Peyer's patch (tissue), 4 donors: ENCODE results near the gene SPC24. TPM values are rescaled to one million over a fixed set of nuclear protein-coding genes. Genes with fewer than 3 reads are reported as not detected.

Experiments
- DNase-seq, 3 donors: peaks; one replicate each; pipeline ENCODE4 v3.0.0-alpha.2; 2017 to 2019
- H3K27ac ChIP-seq, 4 donors: fragments of 200-600 bp; sonication (generic); one replicate each; pipeline ENCODE4 v1.5.1; 2016 to 2019
- H3K27me3 ChIP-seq, 2 donors: fragments of 200-600 bp; sonication (generic); one replicate each; pipeline ENCODE4 v1.5.1; 2019
- H3K36me3 ChIP-seq, 3 donors: fragments of 200-600 bp; sonication (generic); one replicate each; pipeline ENCODE4 v1.5.1; 2016 to 2019
- H3K4me1 ChIP-seq, 4 donors: fragments of 200-600 bp; sonication (generic); one replicate each; pipeline ENCODE4 v1.5.1; 2016 to 2019
- H3K4me3 ChIP-seq, 4 donors: fragments of 200-600 bp; sonication (generic); 1 replicate in 3 of 4; 2 replicates in 1 of 4; pipeline ENCODE4 v1.5.1; 2016 to 2019; ENCODE audit warnings: mild to moderate bottlenecking in 1 of 4
- H3K9me3 ChIP-seq, 4 donors: fragments of 200-600 bp; sonication (generic); one replicate each; pipeline ENCODE4 v1.5.1; 2016 to 2019; ENCODE audit warnings: mild to moderate bottlenecking in 1 of 4
- POLR2A ChIP-seq, 2 donors: fragments of 450-650 bp; IDR thresholded peaks; one replicate each; pipeline ENCODE4 v1.5.1; 2017; ENCODE audit warnings: antibody characterized with exemption in 2 of 2, mild to moderate bottlenecking in 2 of 2, moderate library complexity in 2 of 2
- total RNA-seq, 4 donors: library from RNA; depleted of rRNA; stranded (reverse); fragments of >200 nt; gene quantifications; one replicate each; pipeline ENCODE4 v1.1.0, GENCODE V29; 2016
- TF ChIP-seq, protein P1 (sequence below), 6 experiments: fragments of 450-650 bp in 4 of 6; fragments of 200-600 bp in 2 of 6; sonication (generic) in 1 of 6; IDR thresholded peaks; one replicate each; pipeline ENCODE4 v1.5.1; 2017 to 2019; ENCODE audit warnings: antibody characterized with exemption in 6 of 6, mild to moderate bottlenecking in 3 of 6, moderate library complexity in 1 of 6

The SPC24 gene
- total RNA-seq, 4 donors from 2014 or later: 1.7 to 28.9 (median 8.4) TPM

DNA sequence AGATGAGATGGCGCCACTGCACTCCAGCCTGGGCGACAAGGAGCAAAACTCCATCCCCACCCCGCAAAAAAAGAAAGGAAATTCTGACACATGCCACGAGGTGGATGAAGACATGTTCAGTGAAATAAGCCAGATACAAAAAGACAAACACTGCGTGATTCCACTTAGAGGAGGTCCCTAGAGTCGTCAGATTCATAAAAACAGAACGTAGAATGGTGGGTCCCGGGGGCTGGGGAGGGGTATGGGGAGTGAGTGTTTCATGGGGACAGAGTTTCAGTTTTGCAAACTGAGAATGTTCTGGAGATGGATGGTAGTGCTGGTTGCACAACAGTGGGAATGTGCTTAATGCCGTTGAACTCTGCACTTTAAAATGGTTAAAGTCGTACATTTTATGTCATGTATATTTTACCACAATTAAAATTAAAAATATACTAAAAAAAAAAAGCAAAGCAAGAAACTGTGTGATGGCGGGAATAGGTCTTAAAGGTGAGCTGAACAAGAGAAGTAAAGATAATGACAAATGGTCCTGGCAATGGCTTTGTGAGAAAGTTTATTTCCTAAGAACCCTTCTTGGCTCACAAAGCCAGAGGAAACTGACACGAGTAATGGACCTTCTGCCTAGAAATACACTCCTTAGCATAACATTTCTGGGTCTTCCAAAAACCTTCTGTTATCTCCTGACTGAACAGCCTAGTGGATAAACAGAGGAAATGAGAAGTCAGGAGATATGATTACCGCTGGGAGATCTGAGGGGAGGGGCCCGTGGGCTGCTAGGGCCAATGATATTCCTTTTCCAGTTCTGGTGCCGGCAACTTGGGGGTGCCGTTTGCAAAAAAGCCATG lies 4.2 kb upstream of the SPC24 start:
- no peaks in the 10 kb centered on the region for H3K27me3 ChIP-seq
- no peak for DNase-seq
- peak overlapping the region; percentile 11 to 79 (median 37) for H3K27ac ChIP-seq
- H3K4me1 ChIP-seq: peaks cover 0 to 14% (median 6%) of the 10 kb centered on the region in 4 donors
- no peaks in the 10 kb centered on the region for H3K9me3 ChIP-seq
- no peak for TF ChIP-seq POLR2A (IDR thresholded peaks at IDR 0.05)
- TF ChIP-seq, protein P1, sequence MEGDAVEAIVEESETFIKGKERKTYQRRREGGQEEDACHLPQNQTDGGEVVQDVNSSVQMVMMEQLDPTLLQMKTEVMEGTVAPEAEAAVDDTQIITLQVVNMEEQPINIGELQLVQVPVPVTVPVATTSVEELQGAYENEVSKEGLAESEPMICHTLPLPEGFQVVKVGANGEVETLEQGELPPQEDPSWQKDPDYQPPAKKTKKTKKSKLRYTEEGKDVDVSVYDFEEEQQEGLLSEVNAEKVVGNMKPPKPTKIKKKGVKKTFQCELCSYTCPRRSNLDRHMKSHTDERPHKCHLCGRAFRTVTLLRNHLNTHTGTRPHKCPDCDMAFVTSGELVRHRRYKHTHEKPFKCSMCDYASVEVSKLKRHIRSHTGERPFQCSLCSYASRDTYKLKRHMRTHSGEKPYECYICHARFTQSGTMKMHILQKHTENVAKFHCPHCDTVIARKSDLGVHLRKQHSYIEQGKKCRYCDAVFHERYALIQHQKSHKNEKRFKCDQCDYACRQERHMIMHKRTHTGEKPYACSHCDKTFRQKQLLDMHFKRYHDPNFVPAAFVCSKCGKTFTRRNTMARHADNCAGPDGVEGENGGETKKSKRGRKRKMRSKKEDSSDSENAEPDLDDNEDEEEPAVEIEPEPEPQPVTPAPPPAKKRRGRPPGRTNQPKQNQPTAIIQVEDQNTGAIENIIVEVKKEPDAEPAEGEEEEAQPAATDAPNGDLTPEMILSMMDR (IDR thresholded peaks at IDR 0.05): peak in 1 of 6 experiments; percentile 4
- H3K36me3 ChIP-seq: no peaks in the 10 kb centered on the region
- no peak overlapping the region for H3K4me3 ChIP-seq

DNA sequence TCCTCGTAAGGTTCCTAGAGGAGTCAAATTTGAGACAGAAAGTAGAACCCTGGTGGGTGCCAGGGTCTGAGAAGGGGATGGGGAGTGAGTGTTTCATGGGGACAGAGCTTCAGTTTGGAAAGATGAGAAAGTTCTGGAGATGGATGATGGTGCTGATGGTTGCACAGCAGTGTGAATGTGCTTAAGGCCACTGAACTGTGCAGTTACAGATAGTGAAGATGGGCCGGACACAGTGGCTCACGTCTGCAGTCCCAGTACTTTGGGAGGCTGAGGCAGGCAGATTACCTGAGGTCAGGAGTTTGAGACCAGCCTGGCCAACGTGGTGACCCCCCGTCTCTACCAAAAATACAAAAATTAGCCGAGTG lies 917 bp downstream of the SPC24 start:
- no peak overlapping the region for H3K4me3 ChIP-seq
- no peaks in the 10 kb centered on the region for H3K27me3 ChIP-seq
- DNase-seq: no peak
- H3K27ac ChIP-seq: no peak overlapping the region
- H3K9me3 ChIP-seq: no peaks in the 10 kb centered on the region
- peaks cover 0 to 21% (median 7%) of the 10 kb centered on the region in 4 donors for H3K4me1 ChIP-seq
- no peaks in the 10 kb centered on the region for H3K36me3 ChIP-seq
- TF ChIP-seq, protein P1 (IDR thresholded peaks at IDR 0.05): no peak
- TF ChIP-seq POLR2A (IDR thresholded peaks at IDR 0.05): no peak

DNA sequence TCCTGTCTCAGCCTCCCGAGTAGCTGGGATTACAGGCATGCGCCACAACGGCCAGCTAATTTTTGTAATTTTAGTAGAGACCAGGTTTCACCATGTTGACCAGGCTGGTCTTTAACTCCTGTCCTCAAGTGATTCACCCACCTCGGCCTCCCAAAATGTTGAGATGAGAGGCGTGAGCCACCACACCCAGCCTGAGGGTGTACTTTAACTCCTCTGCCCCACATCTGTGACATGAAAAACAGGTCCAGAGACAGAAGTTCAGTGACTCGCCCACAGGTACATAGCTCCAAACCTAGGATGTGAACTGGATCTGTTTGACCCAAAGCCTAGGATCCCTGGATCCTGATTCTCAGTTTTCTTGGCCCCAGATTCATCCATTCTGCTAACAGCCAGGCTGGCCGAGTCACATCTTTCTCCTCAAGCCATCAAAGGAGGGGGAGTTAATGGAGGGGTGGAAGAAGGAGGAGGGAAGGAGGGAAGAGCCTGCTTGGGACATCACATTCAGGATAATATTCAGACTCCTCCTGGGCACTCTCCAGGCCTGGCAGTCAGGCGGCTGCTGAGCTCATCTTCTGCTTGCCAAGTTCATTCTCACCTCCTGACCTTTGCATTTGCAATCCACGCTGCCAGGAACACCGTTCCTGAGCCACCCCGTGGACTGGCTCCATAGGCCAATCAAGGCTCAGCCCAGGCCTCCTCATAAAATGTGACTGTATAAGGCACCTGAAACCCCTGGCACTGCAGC lies 3.1 kb downstream of the SPC24 start:
- Histone ChIP-seq H3K36me3 (no peaks in the 10 kb centered on the region), H3K4me1 (peaks cover 0 to 21% (median 7%) of the 10 kb centered on the region in 4 donors), H3K9me3 (no peaks in the 10 kb centered on the region), H3K27me3 (no peaks in the 10 kb centered on the region), H3K4me3 (no peak overlapping the region), H3K27ac (peak overlapping the region in 2 of 4 donors; percentile 69 to 78)
- TF ChIP-seq POLR2A (IDR thresholded peaks at IDR 0.05): no peak
- TF ChIP-seq, protein P1 (IDR thresholded peaks at IDR 0.05): no peak
- DNase-seq: peak in 2 of 3 donors; percentile 66 to 79

DNA sequence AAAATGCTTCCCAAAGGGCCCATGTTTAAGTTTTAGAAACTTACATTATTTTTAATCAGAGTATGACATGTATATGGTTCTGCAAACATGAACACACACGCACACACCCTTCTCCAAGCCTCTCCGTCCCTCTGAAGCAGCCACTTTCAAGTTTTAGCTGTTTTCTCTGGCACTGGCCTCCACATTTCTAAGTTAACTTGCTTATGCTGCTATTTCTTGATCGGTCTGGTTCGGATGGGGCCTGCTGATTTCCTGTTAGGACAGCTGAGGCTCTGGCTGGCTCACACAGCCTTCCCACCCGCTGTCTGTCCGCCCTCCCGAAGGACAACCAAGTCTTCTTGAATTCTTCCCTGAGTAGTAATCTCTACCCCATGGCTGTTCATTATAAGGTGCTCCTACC lies 4.4 kb downstream of the SPC24 start:
- Histone ChIP-seq H3K9me3 (no peaks in the 10 kb centered on the region), H3K36me3 (no peaks in the 10 kb centered on the region), H3K27ac (peak overlapping the region in 3 of 4 donors; percentile 7 to 78 (median 35)), H3K27me3 (no peaks in the 10 kb centered on the region), H3K4me1 (peaks cover 0 to 21% (median 7%) of the 10 kb centered on the region in 4 donors), H3K4me3 (no peak overlapping the region)
- TF ChIP-seq, protein P1 (IDR thresholded peaks at IDR 0.05): no peak
- no peak for TF ChIP-seq POLR2A (IDR thresholded peaks at IDR 0.05)
- no peak for DNase-seq

DNA sequence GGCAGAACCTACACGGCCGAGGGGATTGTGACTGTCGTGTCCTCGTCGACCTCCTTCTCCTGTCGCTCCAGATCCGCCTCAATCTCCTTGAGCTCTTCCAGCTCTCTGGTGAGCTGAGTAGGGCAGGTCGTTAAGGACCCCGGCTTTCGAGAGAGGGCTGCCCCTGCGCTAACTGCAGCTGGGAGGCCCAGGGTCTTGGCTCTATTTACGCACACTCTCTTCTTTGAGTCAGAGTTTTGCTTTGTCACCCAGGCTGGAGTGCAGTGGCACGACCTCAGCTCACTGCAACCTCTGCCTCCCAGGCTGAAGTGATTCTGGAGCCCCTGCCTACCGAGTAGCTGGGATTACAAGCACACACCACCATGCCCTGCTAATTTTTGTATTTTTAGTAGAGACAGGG lies 7.6 kb downstream of the SPC24 start:
- Histone ChIP-seq H3K4me3 (no peak overlapping the region), H3K4me1 (peaks cover 0 to 16% (median under 1%) of the 10 kb centered on the region in 4 donors)

More for the DNA sequence above, 7.6 kb downstream of the SPC24 start:
- peaks cover 0 to 2% (median 0%) of the 10 kb centered on the region in 4 donors for H3K9me3 ChIP-seq
- no peaks in the 10 kb centered on the region for H3K36me3 ChIP-seq
- no peak for DNase-seq
- no peak for TF ChIP-seq POLR2A (IDR thresholded peaks at IDR 0.05)
- TF ChIP-seq, protein P1 (IDR thresholded peaks at IDR 0.05): no peak
- no peak overlapping the region for H3K27ac ChIP-seq
- no peaks in the 10 kb centered on the region for H3K27me3 ChIP-seq
